Heart right ventricle (tissue), 16 donors: Measurements from ENCODE around the gene GLRX5. TPM values are rescaled to one million over a fixed set of nuclear protein-coding genes. Genes with fewer than 3 reads are reported as not detected.
A peak's percentile ranks its signal among the peaks of the same experiment; 100 is the strongest.

ENCODE experiments used
- ATAC-seq, 8 donors: fragments of 200-7000 bp; cut with Tn5 transposase; one replicate each; pipeline ENCODE4 v1.9.1; 2020; ENCODE audit warnings: mild to moderate bottlenecking in 8 of 8, moderate library complexity in 8 of 8, moderate number of reproducible peaks in 1 of 8
- DNase-seq, 2 donors: peaks; one replicate each; pipeline ENCODE4 v3.0.0-alpha.2; 2020
- H3K27ac ChIP-seq, 10 donors: fragments of 200-600 bp; sonication (generic) in 2 of 10; one replicate each; pipeline versions ENCODE4 v1.5.0 to v1.8.0; 2020 to 2022; ENCODE audit warnings: mild to moderate bottlenecking in 3 of 10
- H3K27me3 ChIP-seq, 7 donors: fragments of 200-600 bp; one replicate each; pipeline ENCODE4 v1.8.0; 2021 to 2022; ENCODE audit warnings: mild to moderate bottlenecking in 2 of 7
- H3K36me3 ChIP-seq, 9 donors: fragments of 200-600 bp; sonication (generic) in 1 of 9; one replicate each; pipeline versions ENCODE4 v1.5.0 to v1.8.0; 2020 to 2022; ENCODE audit warnings: mild to moderate bottlenecking in 2 of 9
- H3K4me1 ChIP-seq, 9 donors: fragments of 200-600 bp; sonication (generic) in 1 of 9; one replicate each; pipeline versions ENCODE4 v1.5.0 to v1.8.0; 2020 to 2022; ENCODE audit warnings: mild to moderate bottlenecking in 4 of 9
- H3K4me3 ChIP-seq, 10 donors: fragments of 200-600 bp; sonication (generic) in 2 of 10; one replicate each; pipeline versions ENCODE4 v1.5.0 to v1.8.0; 2020 to 2022; ENCODE audit warnings: mild to moderate bottlenecking in 7 of 10, moderate library complexity in 2 of 10
- H3K9me3 ChIP-seq, 11 donors: fragments of 200-600 bp in 10 of 11; sonication (generic) in 2 of 11; one replicate each; pipeline versions ENCODE4 v1.5.0 to v1.8.0; 2013 to 2022; ENCODE audit warnings: mild to moderate bottlenecking in 2 of 11, control low read depth in 1 of 11, moderate library complexity in 1 of 11
- CTCF ChIP-seq, 9 donors: fragments of 200-600 bp; sonication (generic) in 2 of 9; IDR thresholded peaks; one replicate each; pipeline versions ENCODE4 v1.5.0 to v1.8.0; 2021 to 2022; ENCODE audit warnings: antibody characterized with exemption in 9 of 9, mild to moderate bottlenecking in 5 of 9, moderate library complexity in 1 of 9
- WGBS, 2 donors: extraction: QIAGEN DNeasy Blood & Tissue Kit; methylation state at CpG; one replicate each; pipeline ENCODE4 v1.1.7; 2013; ENCODE audit warnings: inconsistent platforms in 1 of 2; 5-methylcytosine and 5-hydroxymethylcytosine counted together
- intact Hi-C, 10 donors: fragments of 100-400 bp; cut with DNase I; formaldehyde crosslinking; loops; one replicate each; pipeline versions ENCODE4 v1.11.1 to v1.14.2; 2022
- polyA plus RNA-seq, 2 donors: library from polyadenylated mRNA; stranded (reverse); fragments of 200-250 nt; gene quantifications; one replicate each; pipeline ENCODE4 v1.2.3, GENCODE V29; 2013
- total RNA-seq, 10 donors: library from RNA; stranded (reverse); fragmentation: NEBNext Ultra II Directional in 3 of 10; extraction: Animal tissue kit (Norgen Biotek cat#: 25700) in 3 of 10; gene quantifications; one replicate each; pipeline versions ENCODE4 v1.2.1 to v1.2.4, GENCODE V29; 2021 to 2023
- donor health status: Arrhythmogenic right ventricular cardiomyopathy.
- donor health status: ischemic (EF 13 %, LVEDD 7.1; RV severe dilation, severe dysfunction).
- donor health status: healthy with polysubstance abuse.
- donor health status: DM: no; HTN: yes; CAD: no.
- donor health status: DM: no; HTN: no; CAD: no.
- donor health status: ischemic (EF 25% LVEDD 6.9; RV normal size, moderate dysfunction).
- donor health status: ischemic (EF 25% LVEDD 5.7; RV mildly dilated, moderate dysfunction).
- donor health status: healthy.
- donor health status: DM: yes; HTN: yes; CAD: no.
- donor health status: Ischemic cardiomyopathy.
- donor health status: ischemic (EF 35%, LVEDD 5.7; RV mildly dilated, moderate dysfunction).
- donor health status: nonischemic (EF 11% LVEDD 7.7; RV severe dilation, severe dysfunction).
- donor health status: DM: yes; HTN: yes; CAD: no.
- donor health status: PGD.
- donor health status: ischemic (EF 29% LVEDD 5.4; RV normal size, mild dysfunction).
- donor health status: nonischemic (EF 23%, LVEDD 6.1; RV moderate dilation, normal function).

GLRX5 gene
- total and polyA plus RNA-seq, 12 donors = 49.8 to 121 (median 86.8) TPM

GRCh38 chr14:95561001-95561412, 26.2 kb downstream of the GLRX5 start:
- Histone ChIP-seq H3K27ac (no peak overlapping the region), H3K4me3 (no peak overlapping the region), H3K27me3 (peaks cover 0 to 6% (median 0%) of the 10 kb centered on the region in 7 donors), H3K4me1 (peaks cover 0 to 4% (median 0%) of the 10 kb centered on the region in 9 donors), H3K36me3 (no peaks in the 10 kb centered on the region), H3K9me3 (no peaks in the 10 kb centered on the region)
- TF ChIP-seq CTCF (IDR thresholded peaks at IDR 0.05) = peak; percentile 75 to 94 (median 93)
- DNase-seq = peak; percentile 75 to 79
- intact Hi-C loops = loop anchor here (1.0 to 10.0 kb wide), 17 partner anchors 124 to 864 kb away; partner anchors contain the start of gene TCL1B (in 1 of the 10)
- 10 to 12% methylated on average over 14 of the region's 14 CpGs for WGBS, 2 donors
- peak; percentile 85 to 90 (median 87) for ATAC-seq

GRCh38 chr14:95562892-95563685, 28.2 kb downstream of the GLRX5 start:
- 83 to 86% methylated on average over 18 of the region's 18 CpGs for WGBS, 2 donors
- ATAC-seq = peak in 1 of 8 donors; percentile 38

GRCh38 chr14:95564060-95564459, 29.2 kb downstream of the GLRX5 start:
- intact Hi-C loops = loop anchor here (5.0 to 10.0 kb wide), 8 partner anchors 121 to 861 kb away; partner anchors contain the start of gene TCL1B (in 1 of the 10)
- H3K27ac ChIP-seq = no peak overlapping the region
- ATAC-seq (peak in 1 of 8 donors; percentile 68), DNase-seq (peak in 1 of 2 donors; percentile 24)
- peaks cover 0 to 4% (median 0%) of the 10 kb centered on the region in 9 donors for H3K4me1 ChIP-seq
- no peaks in the 10 kb centered on the region for H3K36me3 ChIP-seq
- TF ChIP-seq CTCF (IDR thresholded peaks at IDR 0.05) = no peak
- H3K27me3 ChIP-seq = peaks cover 0 to 6% (median 0%) of the 10 kb centered on the region in 7 donors
- H3K4me3 ChIP-seq = no peak overlapping the region
- 66 to 81% methylated on average over 4 of the region's 4 CpGs for WGBS, 2 donors
- H3K9me3 ChIP-seq = no peaks in the 10 kb centered on the region

More at GRCh38 chr14:95562892-95563685, 28.2 kb downstream of the GLRX5 start:
- H3K27ac ChIP-seq = no peak overlapping the region
- peak overlapping the region in 1 of 10 donors; percentile 16 for H3K4me3 ChIP-seq
- no peak for TF ChIP-seq CTCF (IDR thresholded peaks at IDR 0.05)
- peaks cover 0 to 4% (median 0%) of the 10 kb centered on the region in 9 donors for H3K4me1 ChIP-seq
- intact Hi-C loops = loop anchor here (5.0 to 10.0 kb wide), 8 partner anchors 122 to 862 kb away; partner anchors contain the start of gene TCL1B (in 1 of the 10)
- no peak for DNase-seq
- H3K9me3 ChIP-seq = no peaks in the 10 kb centered on the region
- no peaks in the 10 kb centered on the region for H3K36me3 ChIP-seq
- H3K27me3 ChIP-seq = peaks cover 0 to 6% (median 0%) of the 10 kb centered on the region in 7 donors

- no peaks in the 10 kb centered on the region for H3K9me3 ChIP-seq
- TF ChIP-seq CTCF (IDR thresholded peaks at IDR 0.05) = no peak
These were observed 34.6 kb downstream of the GLRX5 start for GRCh38 chr14:95569440-95569839.

More at GRCh38 chr14:95569440-95569839, 34.6 kb downstream of the GLRX5 start:
- intact Hi-C loops = loop anchor here in 7 of 10 donors (10.0 kb wide), 4 partner anchors 115 to 855 kb away; partner anchors contain the start of gene TCL1B (in 1 of the 7)
- Histone ChIP-seq H3K27me3 (peaks cover 0 to 4% (median 0%) of the 10 kb centered on the region in 7 donors), H3K27ac (no peak overlapping the region), H3K4me3 (no peak overlapping the region), H3K36me3 (no peaks in the 10 kb centered on the region), H3K4me1 (no peaks in the 10 kb centered on the region)
- no peak for ATAC-seq
- no peak for DNase-seq
- WGBS, 2 donors = 60 to 86% methylated on average over 3 of the region's 3 CpGs
